GM23248 (cell line): ENCODE measurements around the gene CCNE1.

Source experiments
- EZH2 ChIP-seq: fragments of 200-600 bp; sonication (generic); IDR thresholded peaks from 2 replicates; pipeline ENCODE4 v1.6.1; 2018; ENCODE audit warnings: antibody characterized with exemption, mild to moderate bottlenecking; ENCODE audit not compliant: insufficient read depth, poor library complexity, severe bottlenecking
- EZH2phosphoT487 ChIP-seq: fragments of 200-600 bp; sonication (generic); IDR thresholded peaks from 2 replicates; pipeline ENCODE4 v1.6.1; 2018; ENCODE audit warnings: antibody characterized with exemption, moderate library complexity, mild to moderate bottlenecking, low read depth; ENCODE audit not compliant: insufficient read depth

- TF ChIP-seq EZH2 = no peak
- TF ChIP-seq EZH2phosphoT487 = no peak
Measured at GRCh38 chr19:29854033-29854432, 42.2 kb downstream of the CCNE1 start.
